ENCODE measurements around the gene EXOC3. TPM values are rescaled to one million over a fixed set of nuclear protein-coding genes. Genes with fewer than 3 reads are reported as not detected.
"Not testable (repeated sequence)": the region's sequence is repeated elsewhere in the genome, so short reads cannot be mapped to it uniquely, and the experiment has no call there.

Gene EXOC3
- polyA plus RNA-seq, 3 donors = 33.2 to 59.7 (median 53.8) TPM

DNA sequence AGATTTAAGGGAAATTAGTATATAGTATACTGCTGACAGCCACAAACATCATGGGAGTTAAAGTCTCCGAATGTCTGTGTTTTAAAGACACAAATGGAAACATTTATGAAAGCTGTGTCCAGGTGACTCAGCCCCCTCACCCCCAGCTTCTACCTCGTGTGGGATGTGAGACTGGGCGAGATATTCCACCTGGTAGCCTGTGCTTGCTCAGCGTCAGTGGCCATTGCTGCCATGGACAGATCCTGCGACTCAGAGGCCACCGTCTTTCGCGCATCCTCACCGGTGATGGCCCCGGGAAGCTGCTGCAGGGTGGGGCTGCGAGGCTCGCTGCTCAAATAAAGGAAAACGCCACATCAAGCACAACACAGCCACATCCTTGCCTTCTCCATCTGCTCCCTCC is 31.2 kb upstream of the EXOC3 start:
- DNase-seq = no peak
- Mint-ChIP-seq H3K27me3 (ENCODE audit: low read depth in 3 of 3) (peaks cover 0 to 4% (median 3%) of the 10 kb centered on the region in 3 donors), H3K4me3 (no peak overlapping the region), H3K4me1 (no peaks in the 10 kb centered on the region), H3K27ac (no peak overlapping the region), H3K9me3 (no peaks in the 10 kb centered on the region), H3K36me3 (no peaks in the 10 kb centered on the region)
- Histone ChIP-seq H3K4me1 (ENCODE audit: control insufficient read depth in 1 of 2, insufficient read depth in 2 of 2, low read length in 2 of 2) (peaks cover 0 to 8% of the 10 kb centered on the region in 2 donors), H2AFZ (ENCODE audit: insufficient read depth, low read depth, low read length, poor library complexity, severe bottlenecking) (no peak overlapping the region), H3K27me3 (ENCODE audit: control insufficient read depth in 2 of 2, insufficient read depth in 2 of 2, low read length in 2 of 2) (no peaks in the 10 kb centered on the region), H3K36me3 (replicated peaks in 1 of 2; ENCODE audit: control insufficient read depth in 1 of 2, insufficient read depth in 2 of 2, low read length in 2 of 2) (no peaks in the 10 kb centered on the region), H3K79me2 (ENCODE audit: insufficient read depth, low read length) (no peaks in the 10 kb centered on the region), H4K20me1 (ENCODE audit: insufficient read depth, low read length) (no peaks in the 10 kb centered on the region), H3K27ac (ENCODE audit: low read depth in 1 of 2, low read length in 2 of 2) (no peak overlapping the region), H3K4me3 (replicated peaks in 1 of 3; ENCODE audit: low read depth in 2 of 3, low read length in 3 of 3) (no peak overlapping the region), H3K4me2 (replicated peaks; ENCODE audit: extremely low read depth, low read length, poor library complexity, severe bottlenecking) (no peak overlapping the region), H3K9me3 (replicated peaks in 1 of 2; ENCODE audit: control insufficient read depth in 1 of 2, insufficient read depth in 1 of 2, low read length in 2 of 2) (no peaks in the 10 kb centered on the region), H3K9ac (ENCODE audit: insufficient read depth, low read length, poor library complexity, severe bottlenecking) (no peak overlapping the region)
- WGBS (ENCODE audit: insufficient coverage) = 99% methylated on average over 11 of the region's 13 CpGs
- intact Hi-C loops (cut with micrococcal nuclease) = no loop called here
- TF ChIP-seq, protein P1, sequence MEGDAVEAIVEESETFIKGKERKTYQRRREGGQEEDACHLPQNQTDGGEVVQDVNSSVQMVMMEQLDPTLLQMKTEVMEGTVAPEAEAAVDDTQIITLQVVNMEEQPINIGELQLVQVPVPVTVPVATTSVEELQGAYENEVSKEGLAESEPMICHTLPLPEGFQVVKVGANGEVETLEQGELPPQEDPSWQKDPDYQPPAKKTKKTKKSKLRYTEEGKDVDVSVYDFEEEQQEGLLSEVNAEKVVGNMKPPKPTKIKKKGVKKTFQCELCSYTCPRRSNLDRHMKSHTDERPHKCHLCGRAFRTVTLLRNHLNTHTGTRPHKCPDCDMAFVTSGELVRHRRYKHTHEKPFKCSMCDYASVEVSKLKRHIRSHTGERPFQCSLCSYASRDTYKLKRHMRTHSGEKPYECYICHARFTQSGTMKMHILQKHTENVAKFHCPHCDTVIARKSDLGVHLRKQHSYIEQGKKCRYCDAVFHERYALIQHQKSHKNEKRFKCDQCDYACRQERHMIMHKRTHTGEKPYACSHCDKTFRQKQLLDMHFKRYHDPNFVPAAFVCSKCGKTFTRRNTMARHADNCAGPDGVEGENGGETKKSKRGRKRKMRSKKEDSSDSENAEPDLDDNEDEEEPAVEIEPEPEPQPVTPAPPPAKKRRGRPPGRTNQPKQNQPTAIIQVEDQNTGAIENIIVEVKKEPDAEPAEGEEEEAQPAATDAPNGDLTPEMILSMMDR (IDR thresholded peaks at IDR 0.05) = no peak

- H2AFZ ChIP-seq (ENCODE audit: insufficient read depth, low read depth, low read length, poor library complexity, severe bottlenecking); H3K4me1 Mint-ChIP-seq; H3K4me1 ChIP-seq (ENCODE audit: control insufficient read depth in 1 of 2, insufficient read depth in 2 of 2, low read length in 2 of 2); intact Hi-C loops (cut with micrococcal nuclease); H3K9me3 Mint-ChIP-seq; H3K79me2 ChIP-seq (ENCODE audit: insufficient read depth, low read length); H3K9me3 ChIP-seq (replicated peaks in 1 of 2; ENCODE audit: control insufficient read depth in 1 of 2, insufficient read depth in 1 of 2, low read length in 2 of 2); DNase-seq; H4K20me1 ChIP-seq (ENCODE audit: insufficient read depth, low read length); H3K4me2 ChIP-seq (replicated peaks; ENCODE audit: extremely low read depth, low read length, poor library complexity, severe bottlenecking); H3K9ac ChIP-seq (ENCODE audit: insufficient read depth, low read length, poor library complexity, severe bottlenecking); H3K27me3 Mint-ChIP-seq (ENCODE audit: low read depth in 3 of 3); H3K36me3 Mint-ChIP-seq; H3K4me3 ChIP-seq (replicated peaks in 1 of 3; ENCODE audit: low read depth in 2 of 3, low read length in 3 of 3); H3K36me3 ChIP-seq (replicated peaks in 1 of 2; ENCODE audit: control insufficient read depth in 1 of 2, insufficient read depth in 2 of 2, low read length in 2 of 2); H3K27me3 ChIP-seq (ENCODE audit: control insufficient read depth in 2 of 2, insufficient read depth in 2 of 2, low read length in 2 of 2): not testable (repeated sequence)
- H3K27ac Mint-ChIP-seq = peak overlapping the region in 2 of 7 donors; percentile 76 to 77
- 54% methylated on average over 33 of the region's 42 CpGs for WGBS (ENCODE audit: insufficient coverage)
- peak overlapping the region in 1 of 2 donors; percentile 83 for H3K4me3 Mint-ChIP-seq
- peak overlapping the region in 1 of 2 donors; percentile 45 for H3K27ac ChIP-seq (ENCODE audit: low read depth in 1 of 2, low read length in 2 of 2)
These were observed 27.7 kb upstream of the EXOC3 start for GRCh38 chr5:414991-415927.
